Measurements from ENCODE around the gene BRD4. TPM values are rescaled to one million over a fixed set of nuclear protein-coding genes. Genes with fewer than 3 reads are reported as not detected.
A peak's percentile ranks its signal among the peaks of the same experiment; 100 is the strongest.

BRD4 gene
- total RNA-seq, 1 experiment from 2014 or later, result 144 TPM

- Histone ChIP-seq H3T11ph (ENCODE audit: low read length) (no peak overlapping the region), H2BK5ac (ENCODE audit: insufficient read length, low read length) (no peak overlapping the region)
Measured at GRCh38 chr19:15305582-15306334, 26.6 kb downstream of the BRD4 start.

More at GRCh38 chr19:15305582-15306334, 26.6 kb downstream of the BRD4 start:
- Histone ChIP-seq H3K4ac (ENCODE audit: low read depth, low read length) (no peak overlapping the region), H4K8ac (replicated peaks; ENCODE audit: insufficient read length, low read depth, low read length) (no peak overlapping the region), H3K27me3 (ENCODE audit: insufficient read depth, low read length) (no peaks in the 10 kb centered on the region), H4K91ac (ENCODE audit: insufficient read length, low read depth, low read length) (no peak overlapping the region), H2BK12ac (ENCODE audit: insufficient read length, low read depth, low read length) (no peak overlapping the region), H3K79me1 (ENCODE audit: insufficient read depth, low read depth, low read length, poor library complexity, severe bottlenecking) (peaks cover 16% of the 10 kb centered on the region), H3K4me2 (ENCODE audit: insufficient read depth, insufficient read length, low read length) (no peak overlapping the region), H3K9ac (ENCODE audit: extremely low read depth, insufficient read length, low read length) (no peak overlapping the region), H3K18ac (ENCODE audit: insufficient read length, low read depth, low read length) (no peak overlapping the region), H3K23ac (ENCODE audit: insufficient read length, low read depth, low read length) (no peak overlapping the region), H3K56ac (ENCODE audit: insufficient read length, low read depth, low read length) (no peak overlapping the region), H2BK120ac (ENCODE audit: low read depth, low read length, poor library complexity, severe bottlenecking) (no peak overlapping the region), H4K5ac (ENCODE audit: insufficient read length, low read depth, low read length) (no peak overlapping the region), H2BK20ac (ENCODE audit: low read depth, low read length, poor library complexity, severe bottlenecking) (no peak overlapping the region), H3K23me2 (ENCODE audit: insufficient read length, low read depth, low read length, poor library complexity, severe bottlenecking) (no peaks in the 10 kb centered on the region), H3K9me3 (ENCODE audit: control insufficient read depth, low read depth, low read length) (no peaks in the 10 kb centered on the region), H4K20me1 (ENCODE audit: control insufficient read depth, insufficient read depth, insufficient read length) (peaks cover 4% of the 10 kb centered on the region), H3K27ac (ENCODE audit: insufficient read length, low read depth, low read length) (no peak overlapping the region), H3K79me2 (ENCODE audit: insufficient read depth, low read length) (peaks cover 82% of the 10 kb centered on the region), H3K4me1 (ENCODE audit: insufficient read depth, low read length) (peaks cover 3% of the 10 kb centered on the region; the same call in 1 of the 2 replicates), H2AFZ (ENCODE audit: low read length) (no peak overlapping the region), H2BK15ac (ENCODE audit: low read depth, low read length) (no peak overlapping the region), H3K14ac (ENCODE audit: insufficient read depth, low read length) (no peak overlapping the region), H2AK5ac (ENCODE audit: insufficient read length, low read length) (no peak overlapping the region)
- peaks cover 0 to 17% (median 12%) of the 10 kb centered on the region in 3 experiments; a peak in 5 of 7 replicates for H3K36me3 Mint-ChIP-seq (ENCODE audit: insufficient read depth in 1 of 3, low read depth in 3 of 3)
- H3K4me3 Mint-ChIP-seq, result no peak overlapping the region
- DNase-seq, result no peak
- no CpG with 5 or more reads among the region's 3 CpGs for WGBS (ENCODE audit: extremely low coverage, insufficient read length, low lambda C conversion rate)
- H3K4me1 Mint-ChIP-seq, result peaks cover 10 to 40% of the 10 kb centered on the region in 2 experiments
- H3K27me3 Mint-ChIP-seq (ENCODE audit: low read depth), result no peaks in the 10 kb centered on the region
- TF ChIP-seq, protein P1, sequence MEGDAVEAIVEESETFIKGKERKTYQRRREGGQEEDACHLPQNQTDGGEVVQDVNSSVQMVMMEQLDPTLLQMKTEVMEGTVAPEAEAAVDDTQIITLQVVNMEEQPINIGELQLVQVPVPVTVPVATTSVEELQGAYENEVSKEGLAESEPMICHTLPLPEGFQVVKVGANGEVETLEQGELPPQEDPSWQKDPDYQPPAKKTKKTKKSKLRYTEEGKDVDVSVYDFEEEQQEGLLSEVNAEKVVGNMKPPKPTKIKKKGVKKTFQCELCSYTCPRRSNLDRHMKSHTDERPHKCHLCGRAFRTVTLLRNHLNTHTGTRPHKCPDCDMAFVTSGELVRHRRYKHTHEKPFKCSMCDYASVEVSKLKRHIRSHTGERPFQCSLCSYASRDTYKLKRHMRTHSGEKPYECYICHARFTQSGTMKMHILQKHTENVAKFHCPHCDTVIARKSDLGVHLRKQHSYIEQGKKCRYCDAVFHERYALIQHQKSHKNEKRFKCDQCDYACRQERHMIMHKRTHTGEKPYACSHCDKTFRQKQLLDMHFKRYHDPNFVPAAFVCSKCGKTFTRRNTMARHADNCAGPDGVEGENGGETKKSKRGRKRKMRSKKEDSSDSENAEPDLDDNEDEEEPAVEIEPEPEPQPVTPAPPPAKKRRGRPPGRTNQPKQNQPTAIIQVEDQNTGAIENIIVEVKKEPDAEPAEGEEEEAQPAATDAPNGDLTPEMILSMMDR (conservative IDR thresholded peaks at IDR 0.05), result no peak
- H3K9me3 Mint-ChIP-seq, result peaks cover 0 to 3% of the 10 kb centered on the region in 2 experiments; a peak in 1 of 5 replicates
- H3K27ac Mint-ChIP-seq, result peak overlapping the region in 1 of 3 experiments; percentile 64; a peak in 2 of 7 replicates
